ENCODE measurements around the gene TOP1.
"Not testable (repeated sequence)": the region's sequence is repeated elsewhere in the genome, so short reads cannot be mapped to it uniquely, and the experiment has no call there.

TOP1 gene

GRCh38 chr20:41095110-41095969 lies 66.7 kb downstream of the TOP1 start:
- DNase-seq, result peak; percentile 59 to 65

- DNase-seq, result no peak
Observed at GRCh38 chr20:41098703-41099250, 70.2 kb downstream of the TOP1 start.

- no peak for DNase-seq
Observed at GRCh38 chr20:41100001-41100480, 71.4 kb downstream of the TOP1 start.

GRCh38 chr20:41101660-41102059 lies 73.0 kb downstream of the TOP1 start:
- no peak for DNase-seq

GRCh38 chr20:41108531-41108930 lies 79.9 kb downstream of the TOP1 start:
- DNase-seq, result no peak

- DNase-seq, result no peak
Observed at GRCh38 chr20:41110012-41110411, 81.4 kb downstream of the TOP1 start.

GRCh38 chr20:41110930-41111577 lies 82.4 kb downstream of the TOP1 start:
- no peak for DNase-seq

GRCh38 chr20:41111578-41111951 lies 82.9 kb downstream of the TOP1 start:
- DNase-seq, result no peak

GRCh38 chr20:41116282-41116956 lies 87.8 kb downstream of the TOP1 start:
- no peak for DNase-seq

GRCh38 chr20:41118159-41118558 lies 89.5 kb downstream of the TOP1 start:
- DNase-seq, result not testable (repeated sequence)

GRCh38 chr20:41118632-41119031 lies 90.0 kb downstream of the TOP1 start:
- DNase-seq, result no peak

GRCh38 chr20:41119614-41120561 lies 91.3 kb downstream of the TOP1 start:
- no peak for DNase-seq

- no peak for DNase-seq
Observed at GRCh38 chr20:41121399-41121798, 92.8 kb downstream of the TOP1 start.

GRCh38 chr20:41123631-41124030 lies 95.0 kb downstream of the TOP1 start:
- DNase-seq, result no peak

- DNase-seq, result no peak
Observed at GRCh38 chr20:41124451-41125094, 96.0 kb downstream of the TOP1 start.

GRCh38 chr20:41125530-41126457 lies 97.2 kb downstream of the TOP1 start:
- no peak for DNase-seq

GRCh38 chr20:41126719-41127118 lies 98.1 kb downstream of the TOP1 start:
- DNase-seq, result no peak

- not testable (repeated sequence) for DNase-seq
Observed at GRCh38 chr20:41128317-41128716, 99.7 kb downstream of the TOP1 start.

- DNase-seq, result no peak
Observed at GRCh38 chr20:41131594-41132387, 103.2 kb downstream of the TOP1 start.

GRCh38 chr20:41132388-41132775 lies 103.8 kb downstream of the TOP1 start:
- DNase-seq, result not testable (repeated sequence)

All from CD4-positive, alpha-beta T cell treated with Interleukin-1 beta for 1 hour (primary cell).